HCT116 (cell line): ENCODE results near the gene MCRIP1. TPM values are rescaled to one million over a fixed set of nuclear protein-coding genes. Genes with fewer than 3 reads are reported as not detected.

Experiments
- ATAC-seq: fragments of 200-7000 bp; cut with Tn5 transposase; 2 replicates; pipeline ENCODE4 v1.9.1; 2020; ENCODE audit warnings: mild to moderate bottlenecking, moderate library complexity
- BruUV-seq: library from RNA; stranded (reverse); fragments of 400-500 nt; replicated peaks from 2 replicates; lab custom pipeline; 2021; lab: Mats Ljungman, UMichigan
- CTCF ChIA-PET: fragments of 300-600 bp; sonication (Branson Sonifier 250); formaldehyde crosslinking; loops from one replicate; lab custom pipeline; 2021; ENCODE audit warnings: antibody characterized with exemption; lab: Charles Lee
- POLR2A ChIA-PET: fragments of 300-600, 350-600 bp; sonication (Branson Sonifier 250); formaldehyde crosslinking; loops from one replicate; lab custom pipeline; 2021; ENCODE audit warnings: antibody characterized with exemption; lab: Charles Lee
- RAD21 ChIA-PET, 2 experiments: fragments of 300-600 bp; sonication (Branson Sonifier 250); formaldehyde crosslinking; loops; one replicate each; lab custom pipeline; 2023; ENCODE audit warnings: low total read pairs in 2 of 2; ENCODE audit not compliant: uncharacterized antibody in 2 of 2, unreplicated experiment in 2 of 2, low non-redundant PET in 1 of 2; lab: Charles Lee
- DNase-seq: peaks from one replicate; pipeline ENCODE4 v3.0.0-alpha.2; 2010; ENCODE audit warnings: low read depth, low spot score
- H2AFZ ChIP-seq: fragments of 200-600 bp; shearing (Covaris generic), sonication (generic); 2 replicates; pipeline ENCODE4 v1.6.1; 2017; ENCODE audit warnings: low read depth, mixed run types, mixed read lengths, antibody characterized with exemption, low read length; ENCODE audit not compliant: poor library complexity, severe bottlenecking
- H3K27ac ChIP-seq: 2 replicates; pipeline ENCODE4 v1.5.1; 2012; ENCODE audit warnings: low read depth, low read length
- H3K27me3 ChIP-seq: fragments of 200-600 bp; sonication (generic); 2 replicates; pipeline ENCODE4 v1.6.1; 2016; ENCODE audit warnings: mixed run types, low read length, mixed read lengths; ENCODE audit not compliant: insufficient read depth
- H3K36me3 ChIP-seq, 2 experiments: fragments of 200-500 bp in 1 of 2; fragments of 200-600 bp in 1 of 2; sonication (Bioruptor generic) in 1 of 2; sonication (generic) in 1 of 2; 2 replicates each; pipeline versions ENCODE4 v1.5.1 to v1.6.1; 2014 to 2016; ENCODE audit warnings: low read length in 2 of 2, inconsistent platforms in 1 of 2, mixed read lengths in 1 of 2, mixed run types in 1 of 2; ENCODE audit not compliant: insufficient read depth in 2 of 2, control insufficient read depth in 1 of 2
- H3K4me1 ChIP-seq, 2 experiments: fragments of 200-600 bp in 1 of 2; sonication (generic) in 1 of 2; 2 replicates each; pipeline versions ENCODE4 v1.5.1 to v1.6.1; 2012 to 2017; ENCODE audit warnings: low read length in 2 of 2, inconsistent platforms in 1 of 2, mild to moderate bottlenecking in 1 of 2, mixed read lengths in 1 of 2, mixed run types in 1 of 2, moderate library complexity in 1 of 2; ENCODE audit not compliant: insufficient read depth in 2 of 2, control insufficient read depth in 1 of 2
- H3K4me2 ChIP-seq: fragments of 200-600 bp; sonication (generic); 2 replicates; pipeline ENCODE4 v1.6.1; 2017; ENCODE audit warnings: mixed run types, low read length, mixed read lengths
- H3K4me3 ChIP-seq, 2 experiments: fragments of 200-600 bp in 1 of 2; sonication (generic) in 1 of 2; replicated peaks in 1 of 2; 2 replicates each; pipeline ENCODE4 v1.5.1; 2011 to 2016; ENCODE audit warnings: low read length in 2 of 2, control low read depth in 1 of 2, low read depth in 1 of 2, mild to moderate bottlenecking in 1 of 2, mixed read lengths in 1 of 2, mixed run types in 1 of 2
- H3K79me2 ChIP-seq: fragments of 200-600 bp; sonication (generic); 2 replicates; pipeline ENCODE4 v1.6.1; 2017; ENCODE audit warnings: mild to moderate bottlenecking, mixed run types, low read length, moderate library complexity, mixed read lengths; ENCODE audit not compliant: insufficient read depth
- H3K9ac ChIP-seq: fragments of 200-600 bp; sonication (generic); 2 replicates; pipeline ENCODE4 v1.6.1; 2016; ENCODE audit warnings: low read length, mixed read lengths
- H3K9me2 ChIP-seq: fragments of 200-600 bp; sonication (generic), shearing (Covaris generic); 2 replicates; pipeline ENCODE4 v1.6.1; 2017; ENCODE audit warnings: mixed run types, mild to moderate bottlenecking, moderate library complexity; ENCODE audit not compliant: insufficient read depth
- H3K9me3 ChIP-seq, 2 experiments: fragments of 200-500 bp in 1 of 2; fragments of 200-600 bp in 1 of 2; sonication (Bioruptor generic) in 1 of 2; sonication (generic) in 1 of 2; 2 replicates each; pipeline ENCODE4 v1.6.1; 2014 to 2017; ENCODE audit warnings: low read length in 2 of 2, mixed read lengths in 2 of 2, inconsistent platforms in 1 of 2, low read depth in 1 of 2, mild to moderate bottlenecking in 1 of 2, mixed run types in 1 of 2, moderate library complexity in 1 of 2; ENCODE audit not compliant: control insufficient read depth in 1 of 2, insufficient read depth in 1 of 2
- H4K20me1 ChIP-seq: fragments of 200-600 bp; sonication (generic), shearing (Covaris generic); 2 replicates; pipeline ENCODE4 v1.6.1; 2017; ENCODE audit warnings: mixed run types, mild to moderate bottlenecking, moderate library complexity; ENCODE audit not compliant: insufficient read depth
- SIN3A ChIP-seq: IDR thresholded peaks from 2 replicates; pipeline ENCODE4 v1.6.1; 2012; ENCODE audit warnings: low read depth
- YY1 ChIP-seq: IDR thresholded peaks from 2 replicates; pipeline ENCODE4 v1.6.1; 2011; ENCODE audit warnings: low read length, low read depth, moderate library complexity, mild to moderate bottlenecking; ENCODE audit not compliant: insufficient replicate concordance; ENCODE audit errors: extremely low read depth
- ZBTB33 ChIP-seq: IDR thresholded peaks from 2 replicates; pipeline ENCODE4 v1.6.1; 2011; ENCODE audit warnings: mild to moderate bottlenecking, low read length, moderate library complexity; ENCODE audit not compliant: insufficient replicate concordance; ENCODE audit errors: extremely low read depth
- ZFX ChIP-seq: fragments of 450-650 bp; IDR thresholded peaks from 2 replicates; pipeline ENCODE4 v1.6.1; 2017
- intact Hi-C: fragments of 100-400 bp; cut with micrococcal nuclease; formaldehyde crosslinking; loops from 2 replicates; pipeline ENCODE4 v1.10.0; 2022
- total RNA-seq: library from RNA; stranded (reverse); gene quantifications from one replicate; pipeline ENCODE4 v1.2.1, GENCODE V29; 2021; ENCODE audit not compliant: unreplicated experiment

The MCRIP1 gene
- total RNA-seq, 1 experiment from 2014 or later: 59.2 TPM

- Histone ChIP-seq H3K4me1 (peaks cover 41 to 85% of the 10 kb centered on the region in 2 experiments), H3K27me3 (no peaks in the 10 kb centered on the region), H3K36me3 (peaks cover 11 to 35% of the 10 kb centered on the region in 2 experiments; a peak in 3 of 4 replicates), H3K79me2 (peaks cover 68% of the 10 kb centered on the region), H3K27ac (peak overlapping the region; percentile 99), H3K4me2 (peak overlapping the region; percentile 86), H2AFZ (no peak overlapping the region), H4K20me1 (peaks cover 7% of the 10 kb centered on the region; the same call in 1 of the 2 replicates), H3K9me3 (no peaks in the 10 kb centered on the region), H3K9ac (peak overlapping the region; percentile 99), H3K9me2 (no peaks in the 10 kb centered on the region), H3K4me3 (no peak overlapping the region)
- ATAC-seq (peak; percentile 12), DNase-seq (no peak)
- ChIA-PET CTCF (interaction anchor here (0.6 to 0.7 kb wide), 2 partner anchors 45 to 132 kb away, joined by 3 read pairs; no protein-coding TSS in a partner anchor), POLR2A (interaction anchor here (0.7 to 1.4 kb wide), 8 partner anchors 13 to 140 kb away, joined by 3 to 6 read pairs (median 3); partner anchors contain the start of gene MCRIP1), RAD21 (no interaction called here)
- BruUV-seq: no TSS peak
- intact Hi-C loops: loop anchor here (1.0 kb wide), 1 partner anchor 134 kb away; no protein-coding TSS in a partner anchor
- TF ChIP-seq ZBTB33: peak; percentile 55
- peak; percentile 55; the same call in 1 of the 2 replicates for TF ChIP-seq ZFX
- TF ChIP-seq YY1: peak; percentile 43
- no peak for TF ChIP-seq SIN3A
These were observed 34.3 kb upstream of the MCRIP1 start for GRCh38 chr17:81867170-81867990.
